Measurements from ENCODE around the gene SYNPO.
A peak's percentile ranks its signal among the peaks of the same experiment; 100 is the strongest.

The SYNPO gene

GRCh38 chr5:150700594-150701377, 60.3 kb downstream of the SYNPO start, which contains the start of gene RBM22:
RBM22 (minus strand) TSS chr5:150701062; CDS start chr5:150700985, 77 bp downstream.
- DNase-seq = peak; percentile 69

GRCh38 chr5:150703762-150704161, 63.3 kb downstream of the SYNPO start:
- DNase-seq = no peak

GRCh38 chr5:150706776-150707390, 66.4 kb downstream of the SYNPO start:
- no peak for DNase-seq

Measured in GOT3 (cell line).